Prostate gland (tissue), 2 donors: ENCODE measurements around the gene TNRC6B. TPM values are rescaled to one million over a fixed set of nuclear protein-coding genes. Genes with fewer than 3 reads are reported as not detected.

Source experiments
- DNase-seq: peaks from one replicate; pipeline ENCODE4 v3.0.0-alpha.2; 2019; ENCODE audit warnings: low spot score
- H3K27ac ChIP-seq, 2 donors: fragments of 200-600 bp; sonication (generic); 2 replicates each; pipeline ENCODE4 v1.5.1; 2017 to 2019
- H3K27me3 ChIP-seq: fragments of 200-600 bp; sonication (generic); replicated peaks from 2 replicates; pipeline ENCODE4 v1.5.1; 2019; ENCODE audit not compliant: insufficient read depth
- H3K36me3 ChIP-seq, 2 donors: fragments of 200-600 bp; sonication (generic); 1 replicate in 1 of 2; 2 replicates in 1 of 2; pipeline versions ENCODE4 v1.5.1 to v1.8.1; 2017 to 2019
- H3K4me1 ChIP-seq: fragments of 200-600 bp; sonication (generic); replicated peaks from 2 replicates; pipeline ENCODE4 v1.5.1; 2019
- H3K4me3 ChIP-seq, 2 donors: fragments of 200-600 bp; sonication (generic); 2 replicates each; pipeline ENCODE4 v1.5.1; 2017 to 2019
- H3K9me3 ChIP-seq: fragments of 200-600 bp; sonication (generic); 2 replicates; pipeline ENCODE4 v1.5.1; 2017
- POLR2A ChIP-seq: fragments of 450-650 bp; IDR thresholded peaks from one replicate; pipeline ENCODE4 v1.6.1; 2016; ENCODE audit warnings: antibody characterized with exemption, mild to moderate bottlenecking
- POLR2AphosphoS5 ChIP-seq: sonication (generic); formaldehyde crosslinking; IDR thresholded peaks from one replicate; pipeline ENCODE4 v1.6.1; 2017; ENCODE audit warnings: antibody characterized with exemption
- WGBS: methylation state at CpG from one replicate; pipeline ENCODE4 v1.1.5; 2018; 5-methylcytosine and 5-hydroxymethylcytosine counted together
- intact Hi-C: fragments of 100-400 bp; cut with DNase I; formaldehyde crosslinking; loops from one replicate; pipeline ENCODE4 v1.14.2; 2022
- total RNA-seq, 2 donors: library from RNA; depleted of rRNA; stranded (reverse); fragments of >200 nt; gene quantifications; one replicate each; pipeline ENCODE4 v1.1.0, GENCODE V29; 2016
- TF ChIP-seq, protein P1 (sequence below), 4 experiments: fragments of 200-600 bp in 2 of 4; fragments of 450-650 bp in 2 of 4; sonication (generic) in 2 of 4; IDR thresholded peaks; 1 replicate in 3 of 4; 2 replicates in 1 of 4; pipeline ENCODE4 v1.5.1; 2016 to 2019; ENCODE audit warnings: antibody characterized with exemption in 4 of 4, mild to moderate bottlenecking in 2 of 4, moderate library complexity in 2 of 4

The TNRC6B gene
- total RNA-seq, 2 donors from 2014 or later: 43.8 to 118 TPM

GRCh38 chr22:40231618-40232313 is 54.0 kb downstream of the TNRC6B start:
- Histone ChIP-seq H3K4me3 (no peak overlapping the region), H3K4me1 (no peaks in the 10 kb centered on the region), H3K27ac (no peak overlapping the region), H3K36me3 (no peaks in the 10 kb centered on the region), H3K9me3 (no peaks in the 10 kb centered on the region), H3K27me3 (no peaks in the 10 kb centered on the region)
- no peak for DNase-seq
- TF ChIP-seq, protein P1, sequence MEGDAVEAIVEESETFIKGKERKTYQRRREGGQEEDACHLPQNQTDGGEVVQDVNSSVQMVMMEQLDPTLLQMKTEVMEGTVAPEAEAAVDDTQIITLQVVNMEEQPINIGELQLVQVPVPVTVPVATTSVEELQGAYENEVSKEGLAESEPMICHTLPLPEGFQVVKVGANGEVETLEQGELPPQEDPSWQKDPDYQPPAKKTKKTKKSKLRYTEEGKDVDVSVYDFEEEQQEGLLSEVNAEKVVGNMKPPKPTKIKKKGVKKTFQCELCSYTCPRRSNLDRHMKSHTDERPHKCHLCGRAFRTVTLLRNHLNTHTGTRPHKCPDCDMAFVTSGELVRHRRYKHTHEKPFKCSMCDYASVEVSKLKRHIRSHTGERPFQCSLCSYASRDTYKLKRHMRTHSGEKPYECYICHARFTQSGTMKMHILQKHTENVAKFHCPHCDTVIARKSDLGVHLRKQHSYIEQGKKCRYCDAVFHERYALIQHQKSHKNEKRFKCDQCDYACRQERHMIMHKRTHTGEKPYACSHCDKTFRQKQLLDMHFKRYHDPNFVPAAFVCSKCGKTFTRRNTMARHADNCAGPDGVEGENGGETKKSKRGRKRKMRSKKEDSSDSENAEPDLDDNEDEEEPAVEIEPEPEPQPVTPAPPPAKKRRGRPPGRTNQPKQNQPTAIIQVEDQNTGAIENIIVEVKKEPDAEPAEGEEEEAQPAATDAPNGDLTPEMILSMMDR (IDR thresholded peaks at IDR 0.05): no peak
- TF ChIP-seq POLR2AphosphoS5: no peak
- no peak for TF ChIP-seq POLR2A
- intact Hi-C loops: no loop called here
- 92% methylated on average over 6 of the region's 6 CpGs for WGBS

GRCh38 chr22:40232624-40233023 is 54.9 kb downstream of the TNRC6B start:
- intact Hi-C loops: no loop called here
- TF ChIP-seq, protein P1 (IDR thresholded peaks at IDR 0.05): no peak
- TF ChIP-seq POLR2A: no peak
- no peak for TF ChIP-seq POLR2AphosphoS5
- Histone ChIP-seq H3K27ac (no peak overlapping the region), H3K27me3 (no peaks in the 10 kb centered on the region), H3K4me3 (no peak overlapping the region), H3K4me1 (no peaks in the 10 kb centered on the region), H3K36me3 (no peaks in the 10 kb centered on the region), H3K9me3 (no peaks in the 10 kb centered on the region)
- 96% methylated on average over 15 of the region's 15 CpGs for WGBS
- DNase-seq: no peak

DNA sequence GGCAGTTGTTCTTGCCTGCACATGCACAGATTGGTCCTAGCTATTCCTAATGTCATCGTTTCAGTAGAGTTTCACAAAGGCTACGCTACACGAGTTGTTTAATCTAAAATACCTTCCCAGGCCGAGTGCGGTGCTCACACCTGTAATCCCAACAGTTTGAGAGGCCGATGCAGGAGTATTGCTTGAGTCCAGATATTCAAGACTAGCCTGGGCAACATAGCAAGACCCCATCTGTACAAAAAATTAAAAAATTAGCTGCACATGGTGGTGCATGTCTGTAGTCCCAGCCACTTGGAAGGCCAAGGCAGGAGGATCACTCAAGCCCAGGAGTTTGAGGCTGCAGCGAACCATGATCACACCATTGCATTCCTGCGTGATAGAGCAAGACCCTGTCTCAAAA is 56.2 kb downstream of the TNRC6B start:
- TF ChIP-seq, protein P1 (IDR thresholded peaks at IDR 0.05): no peak
- TF ChIP-seq POLR2AphosphoS5 (no peak), POLR2A (no peak)
- Histone ChIP-seq H3K27me3 (no peaks in the 10 kb centered on the region), H3K4me1 (no peaks in the 10 kb centered on the region), H3K27ac (no peak overlapping the region), H3K9me3 (no peaks in the 10 kb centered on the region), H3K36me3 (no peaks in the 10 kb centered on the region), H3K4me3 (no peak overlapping the region)
- no peak for DNase-seq
- intact Hi-C loops: no loop called here
- 87% methylated on average over 8 of the region's 8 CpGs for WGBS

DNA sequence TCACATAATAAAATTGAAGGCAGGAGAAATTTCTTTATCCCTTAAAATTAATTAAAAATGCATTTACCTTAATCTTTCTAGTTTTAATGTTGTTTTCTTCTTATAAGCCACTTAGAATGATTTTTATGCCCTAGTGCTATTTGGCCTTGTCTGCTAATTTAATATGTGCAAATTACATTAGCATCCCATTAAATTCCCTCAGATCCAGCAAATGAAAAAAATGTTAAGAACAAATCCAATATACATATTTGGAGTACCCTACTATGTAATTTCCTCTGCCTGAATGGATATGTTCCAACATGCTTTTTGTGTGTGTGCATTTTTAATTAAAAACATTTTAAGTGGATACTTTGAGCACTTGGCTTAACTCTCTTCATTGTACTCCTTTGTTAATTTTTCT is 56.9 kb downstream of the TNRC6B start:
- H3K9me3 ChIP-seq: no peaks in the 10 kb centered on the region
- no peak for TF ChIP-seq POLR2A
- no peak for TF ChIP-seq POLR2AphosphoS5
- TF ChIP-seq, protein P1 (IDR thresholded peaks at IDR 0.05): no peak
- H3K4me3 ChIP-seq: no peak overlapping the region
- intact Hi-C loops: no loop called here
- H3K27ac ChIP-seq: no peak overlapping the region
- no peaks in the 10 kb centered on the region for H3K27me3 ChIP-seq
- no peaks in the 10 kb centered on the region for H3K36me3 ChIP-seq
- no peaks in the 10 kb centered on the region for H3K4me1 ChIP-seq
- no peak for DNase-seq

GRCh38 chr22:40235308-40235707 is 57.6 kb downstream of the TNRC6B start:
- no peak for DNase-seq
- H3K4me1 ChIP-seq: no peaks in the 10 kb centered on the region
- WGBS: 72% methylated on average over 5 of the region's 5 CpGs
- no peaks in the 10 kb centered on the region for H3K27me3 ChIP-seq
- intact Hi-C loops: no loop called here
- no peaks in the 10 kb centered on the region for H3K9me3 ChIP-seq
- no peak overlapping the region for H3K27ac ChIP-seq
- H3K36me3 ChIP-seq: no peaks in the 10 kb centered on the region
- TF ChIP-seq, protein P1 (IDR thresholded peaks at IDR 0.05): no peak
- TF ChIP-seq POLR2A (no peak), POLR2AphosphoS5 (no peak)
- no peak overlapping the region for H3K4me3 ChIP-seq
